Activated CD4-positive, alpha-beta T cell treated with anti-CD3 and anti-CD28 coated beads, Interleukin-2, amount 50 U/mL, for 1 hour (primary cell): ENCODE measurements around the gene REEP3.
"Not testable (repeated sequence)": the region's sequence is repeated elsewhere in the genome, so short reads cannot be mapped to it uniquely, and the experiment has no call there.

Experiments used
- DNase-seq: peaks from one replicate; pipeline ENCODE4 v3.0.0-alpha.2; 2020

Gene REEP3

GRCh38 chr10:63553473-63553872 is 32.3 kb downstream of the REEP3 start:
- DNase-seq, result no peak

- peak; percentile 4 for DNase-seq
Observed at GRCh38 chr10:63554657-63555056, 33.5 kb downstream of the REEP3 start.

- no peak for DNase-seq
Observed at GRCh38 chr10:63555330-63555729, 34.1 kb downstream of the REEP3 start.

- DNase-seq, result no peak
Observed at GRCh38 chr10:63558132-63558784, 37.1 kb downstream of the REEP3 start.

- DNase-seq, result no peak
Observed at GRCh38 chr10:63561341-63561740, 40.1 kb downstream of the REEP3 start.

GRCh38 chr10:63562391-63562790 is 41.2 kb downstream of the REEP3 start:
- no peak for DNase-seq

- DNase-seq, result no peak
Observed at GRCh38 chr10:63562857-63563256, 41.7 kb downstream of the REEP3 start.

- no peak for DNase-seq
Observed at GRCh38 chr10:63563623-63564022, 42.4 kb downstream of the REEP3 start.

- not testable (repeated sequence) for DNase-seq
Observed at GRCh38 chr10:63564731-63565130, 43.5 kb downstream of the REEP3 start.

GRCh38 chr10:63573068-63573697 is 52.0 kb downstream of the REEP3 start:
- no peak for DNase-seq

- no peak for DNase-seq
Observed at GRCh38 chr10:63574011-63574410, 52.8 kb downstream of the REEP3 start.

GRCh38 chr10:63576501-63576900 is 55.3 kb downstream of the REEP3 start:
- no peak for DNase-seq

GRCh38 chr10:63578501-63578900 is 57.3 kb downstream of the REEP3 start:
- no peak for DNase-seq

- no peak for DNase-seq
Observed at GRCh38 chr10:63579371-63580014, 58.3 kb downstream of the REEP3 start.

- DNase-seq, result no peak
Observed at GRCh38 chr10:63582690-63583089, 61.5 kb downstream of the REEP3 start.

GRCh38 chr10:63583397-63583796 is 62.2 kb downstream of the REEP3 start:
- no peak for DNase-seq

GRCh38 chr10:63583909-63584724 is 62.9 kb downstream of the REEP3 start:
- DNase-seq, result no peak

- no peak for DNase-seq
Observed at GRCh38 chr10:63584725-63585035, 63.5 kb downstream of the REEP3 start.

- DNase-seq, result no peak
Observed at GRCh38 chr10:63585041-63585440, 63.8 kb downstream of the REEP3 start.

GRCh38 chr10:63586043-63586442 is 64.8 kb downstream of the REEP3 start:
- DNase-seq, result no peak

GRCh38 chr10:63587191-63587590 is 66.0 kb downstream of the REEP3 start:
- DNase-seq, result no peak

GRCh38 chr10:63588436-63589167 is 67.4 kb downstream of the REEP3 start:
- DNase-seq, result no peak
